Measurements from ENCODE around the gene GALR1.

GALR1 gene

DNA sequence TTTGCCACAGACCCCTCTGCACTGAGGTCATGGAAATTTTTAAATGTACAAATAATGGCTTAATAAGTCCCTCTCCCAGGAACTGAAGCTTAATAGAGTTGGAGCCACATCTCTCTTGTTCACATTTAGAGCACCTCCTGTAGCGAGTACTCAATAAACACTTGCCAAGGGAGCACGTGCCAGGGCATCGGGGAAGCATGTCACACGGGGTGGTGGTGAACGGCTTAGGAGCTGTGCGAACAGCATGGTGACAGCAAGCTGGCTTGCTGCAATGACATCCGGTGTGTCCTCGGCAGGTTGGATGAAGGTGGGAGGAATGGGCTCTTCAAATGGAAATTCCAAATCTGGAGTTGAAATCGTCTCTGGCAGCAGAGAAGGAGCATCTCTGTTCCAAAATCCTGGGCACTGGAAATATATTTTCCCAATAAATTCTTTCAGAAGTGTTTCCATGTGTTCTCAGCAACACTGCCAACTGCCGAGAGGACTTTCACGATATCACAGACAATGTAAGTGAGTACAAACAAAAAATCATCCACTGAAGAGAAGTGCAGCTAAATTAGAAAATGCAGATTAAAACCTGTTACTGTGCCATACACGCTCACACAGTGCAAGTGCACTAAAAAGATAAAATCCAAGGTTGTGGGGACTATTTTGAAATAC lies 74.1 kb downstream of the GALR1 start:
- no peak for DNase-seq

All from effector CD4-positive, alpha-beta T cell (primary cell).